PFSK-1 (cell line): ENCODE results near the gene CLSTN1.

ENCODE experiments used
- FOXP2 ChIP-seq: optimal IDR thresholded peaks from 2 replicates; pipeline ENCODE3; 2011; ENCODE audit warnings: borderline replicate concordance, control low read depth, inconsistent platforms; ENCODE audit not compliant: insufficient read depth; ENCODE audit errors: extremely low read length, extremely low read depth
- POLR2AphosphoS5 ChIP-seq: IDR thresholded peaks from 2 replicates; pipeline ENCODE4 v1.6.1; 2012; ENCODE audit warnings: low read depth, mild to moderate bottlenecking, control low read depth, low read length, moderate library complexity
- REST ChIP-seq, 2 experiments: IDR thresholded peaks; 2 replicates each; pipeline versions ENCODE4 v1.6.1 to v1.8.0; 2011 to 2012; ENCODE audit warnings: low read depth in 2 of 2, low read length in 2 of 2, control low read depth in 1 of 2, inconsistent platforms in 1 of 2, mild to moderate bottlenecking in 1 of 2, moderate library complexity in 1 of 2; ENCODE audit not compliant: insufficient read depth in 1 of 2
- SIN3A ChIP-seq: IDR thresholded peaks from 2 replicates; pipeline ENCODE4 v1.6.1; 2012; ENCODE audit warnings: mild to moderate bottlenecking, low read length, moderate library complexity, borderline replicate concordance; ENCODE audit not compliant: insufficient read depth
- TAF1 ChIP-seq: IDR thresholded peaks from 2 replicates; pipeline ENCODE4 v1.6.1; 2012; ENCODE audit warnings: low read length, control low read depth, borderline replicate concordance; ENCODE audit not compliant: insufficient read depth

Gene CLSTN1

GRCh38 chr1:9825093-9826074 lies 1.6 kb upstream of the CLSTN1 start:
- TF ChIP-seq REST (IDR thresholded peaks at IDR 0.05; ENCODE audit: insufficient read depth in 1 of 2, low read depth in 2 of 2, low read length in 2 of 2), result no peak
- no peak for TF ChIP-seq TAF1
- no peak for TF ChIP-seq POLR2AphosphoS5
- TF ChIP-seq FOXP2, result no peak
- TF ChIP-seq SIN3A, result no peak

GRCh38 chr1:9824702-9825089 lies 931 bp upstream of the CLSTN1 start:
- TF ChIP-seq SIN3A (no peak), REST (IDR thresholded peaks at IDR 0.05; ENCODE audit: insufficient read depth in 1 of 2, low read depth in 2 of 2, low read length in 2 of 2) (no peak), TAF1 (no peak), POLR2AphosphoS5 (no peak), FOXP2 (no peak)

- TF ChIP-seq POLR2AphosphoS5 (peak; percentile 73; the same call in 1 of the 2 replicates), TAF1 (peak; percentile 74; the same call in 1 of the 2 replicates), FOXP2 (no peak)
These were observed 147 bp downstream of the CLSTN1 start for GRCh38 chr1:9823693-9823942.

- TF ChIP-seq POLR2AphosphoS5 (no peak), REST (IDR thresholded peaks at IDR 0.05; ENCODE audit: insufficient read depth in 1 of 2, low read depth in 2 of 2, low read length in 2 of 2) (no peak), TAF1 (no peak), FOXP2 (no peak), SIN3A (no peak)
These were observed 670 bp downstream of the CLSTN1 start for GRCh38 chr1:9822897-9823692.

- TF ChIP-seq SIN3A (no peak), REST (IDR thresholded peaks at IDR 0.05; ENCODE audit: insufficient read depth in 1 of 2, low read depth in 2 of 2, low read length in 2 of 2) (no peak), POLR2AphosphoS5 (no peak), FOXP2 (no peak), TAF1 (no peak)
These were observed 1.3 kb downstream of the CLSTN1 start for GRCh38 chr1:9822490-9822889.
